Activated CD4-positive, alpha-beta T cell treated with anti-CD3 and anti-CD28 coated beads for 24 hours (primary cell): ENCODE measurements around the gene DGKE.

Experiments
- DNase-seq, 2 donors: peaks; one replicate each; pipeline ENCODE4 v3.0.0-alpha.2; 2020; ENCODE audit warnings: low read depth in 2 of 2

DGKE gene

DNA sequence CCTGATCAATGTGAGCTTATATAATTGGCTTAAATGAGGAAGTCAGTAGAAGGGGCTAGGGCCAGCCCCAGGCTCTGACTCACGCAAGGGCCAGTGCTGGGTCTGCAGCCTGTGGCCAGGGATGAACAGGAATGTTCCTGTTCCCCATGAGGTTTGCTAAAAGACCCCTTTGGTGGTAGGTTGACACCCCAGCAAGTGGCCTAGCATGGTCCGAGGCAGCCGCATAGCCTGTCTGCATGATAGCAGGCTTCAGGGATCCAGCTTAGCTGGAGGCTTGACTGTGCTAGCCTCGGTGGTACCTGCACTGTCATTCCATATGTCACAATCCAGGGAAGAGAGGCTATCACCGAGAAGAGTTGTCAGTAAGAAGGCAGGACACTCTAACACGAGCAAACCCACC, 56.4 kb downstream of the DGKE start:
- DNase-seq: no peak

DNA sequence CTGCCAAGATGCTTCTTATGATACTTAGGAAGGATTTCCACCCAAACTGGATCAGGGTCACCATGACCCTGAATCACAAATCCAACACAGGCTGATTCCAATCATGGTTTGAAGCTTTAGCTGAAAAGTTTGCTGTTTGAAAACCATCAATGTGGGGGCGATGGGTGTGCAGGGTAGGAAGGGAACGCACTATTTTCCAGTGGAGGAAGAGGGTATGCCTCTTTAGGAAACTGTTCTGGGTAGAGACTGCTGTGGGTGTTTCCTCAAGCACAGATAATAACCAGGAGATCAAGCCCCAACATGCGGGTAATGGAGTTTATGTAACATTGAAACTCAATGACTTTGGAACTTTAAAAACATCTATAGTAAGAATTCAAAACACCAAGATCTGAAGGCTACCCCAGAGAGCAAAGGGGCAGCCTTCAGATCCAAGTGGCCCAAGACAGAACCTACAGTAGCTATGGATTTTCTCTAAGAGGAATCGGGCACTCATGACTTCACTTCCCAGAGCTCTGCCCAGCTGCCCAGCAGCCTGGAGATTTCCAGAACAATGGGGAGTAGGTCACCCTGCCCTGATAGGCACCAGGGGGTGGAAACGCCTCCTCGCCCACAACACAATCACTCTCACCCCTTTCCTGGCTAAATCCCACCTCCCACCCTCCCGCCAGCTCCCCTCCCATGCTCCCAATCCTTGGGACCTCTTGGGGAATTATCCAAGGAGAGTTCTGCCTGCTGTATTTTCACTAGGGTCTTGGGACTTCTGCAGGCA, 57.1 kb downstream of the DGKE start:
- no peak for DNase-seq

DNA sequence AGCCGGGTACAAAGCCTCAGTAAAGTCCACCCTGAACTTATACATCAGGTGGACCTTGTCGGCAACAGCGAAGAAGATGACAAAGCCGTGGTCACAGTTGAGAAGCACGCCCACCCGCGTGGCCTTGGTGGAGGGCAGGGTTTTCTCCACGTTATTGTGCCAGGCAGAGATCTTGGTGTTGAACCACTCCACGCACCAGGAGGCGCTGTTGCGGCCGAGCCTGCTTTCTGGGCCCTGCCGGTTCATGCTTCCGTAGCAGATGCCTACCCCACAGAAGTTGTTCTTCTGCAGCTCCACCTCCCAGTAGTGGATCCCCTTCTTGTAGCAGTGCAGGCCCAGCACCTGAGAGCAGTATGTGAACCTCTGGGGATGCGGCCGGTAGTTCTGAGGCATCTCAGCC, 57.8 kb downstream of the DGKE start:
- DNase-seq: peak; percentile 40 to 47

DNA sequence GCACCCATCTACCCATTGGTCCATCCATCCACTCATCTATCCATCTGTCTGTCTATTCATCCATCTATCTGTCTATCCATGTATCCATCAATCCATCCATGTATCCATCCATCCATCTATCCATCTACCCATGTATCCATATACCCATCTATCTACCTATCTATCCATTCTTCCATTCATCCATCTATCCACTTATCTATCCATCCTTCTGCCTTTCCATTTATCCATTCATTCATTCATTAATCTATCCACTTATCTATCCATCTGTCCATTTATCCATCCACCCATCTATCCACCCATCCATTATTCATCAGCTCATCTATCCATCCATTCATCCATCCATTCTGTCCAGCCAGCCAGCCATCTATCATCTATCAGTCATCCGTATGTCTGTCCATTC, 58.4 kb downstream of the DGKE start:
- no peak for DNase-seq

DNA sequence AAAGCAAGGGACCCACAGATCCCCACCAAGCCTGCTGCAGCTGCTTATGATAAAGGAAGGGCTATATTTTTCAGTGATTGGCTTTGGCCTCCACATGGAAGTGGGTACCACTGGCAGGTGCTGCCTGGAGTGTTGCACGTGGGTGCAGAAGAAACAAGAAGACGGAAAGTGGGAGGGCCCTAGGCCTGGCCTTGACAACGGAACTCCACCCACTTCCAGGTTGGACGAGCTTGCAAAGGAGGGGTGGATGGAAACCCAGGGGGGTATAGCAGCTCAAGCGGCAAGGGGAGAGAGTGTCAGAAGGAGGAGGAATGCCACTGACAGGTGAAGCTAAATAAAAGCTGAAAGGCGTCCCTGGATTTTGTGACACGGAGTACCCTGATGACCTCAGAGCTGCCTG, 59.6 kb downstream of the DGKE start:
- no peak for DNase-seq

DNA sequence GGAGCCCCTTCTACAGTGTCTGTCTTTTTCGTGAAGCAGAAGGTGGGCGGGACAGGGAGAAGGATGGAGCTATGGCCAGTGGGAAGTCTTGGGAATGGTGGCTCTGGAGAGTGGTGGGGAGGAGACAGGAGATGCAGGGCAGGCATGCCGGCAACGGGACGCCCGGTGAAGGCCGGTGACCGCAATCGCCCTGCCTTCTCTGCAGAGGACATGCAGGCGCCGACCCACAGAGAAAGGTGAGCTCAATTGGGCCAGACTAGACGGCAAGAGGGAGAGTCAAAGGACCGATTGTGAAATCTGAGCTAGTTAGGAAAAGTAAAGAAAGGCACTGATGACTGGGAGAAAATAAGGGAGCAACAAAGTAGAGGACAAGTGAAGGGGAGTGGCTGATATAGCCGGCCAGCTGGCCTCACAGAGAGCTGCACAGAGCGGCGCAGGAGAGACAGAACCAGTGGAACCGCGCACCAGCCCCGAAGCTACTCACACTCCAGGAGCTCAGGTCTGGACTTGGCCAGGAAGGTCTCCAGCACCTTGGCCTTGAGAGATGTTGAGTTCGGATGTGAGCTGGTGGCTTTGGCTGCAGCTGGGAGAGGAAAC, 61.0 kb downstream of the DGKE start:
- DNase-seq: no peak

DNA sequence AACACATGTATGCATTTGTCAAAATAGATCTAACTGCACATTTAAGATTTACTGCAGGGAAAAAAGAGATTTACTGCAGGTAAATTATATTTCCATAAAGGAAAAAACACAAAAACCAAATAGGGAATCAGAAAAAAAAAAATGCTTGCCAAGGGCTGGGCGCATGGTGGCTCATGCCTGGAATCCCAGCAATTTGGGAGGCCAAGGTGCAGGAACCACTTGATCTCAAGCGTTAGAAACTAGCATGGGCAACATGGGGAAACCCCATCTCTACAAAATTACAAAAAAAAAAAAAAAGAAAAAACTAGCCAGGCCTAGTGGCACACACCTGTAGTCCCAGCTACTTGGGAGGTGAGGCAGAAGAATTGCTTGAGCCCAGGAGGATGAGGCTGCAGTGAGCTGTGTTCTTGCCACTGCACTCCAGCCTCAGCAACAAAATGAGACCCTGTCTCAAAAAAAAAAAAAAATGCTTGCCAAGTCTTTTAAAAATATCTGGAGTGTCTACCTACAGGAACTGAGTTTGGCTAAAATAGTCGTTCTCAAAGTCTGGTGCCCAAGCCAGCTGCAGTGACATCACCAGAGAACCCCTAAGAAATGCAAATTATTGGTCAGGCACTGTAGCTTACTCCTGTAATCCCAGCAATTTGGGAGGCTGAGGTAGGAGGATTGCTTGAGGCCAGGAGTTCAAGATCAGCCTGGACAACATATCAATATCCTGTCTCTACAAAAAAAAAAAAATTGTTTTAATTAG, 62.4 kb downstream of the DGKE start:
- DNase-seq: no peak

DNA sequence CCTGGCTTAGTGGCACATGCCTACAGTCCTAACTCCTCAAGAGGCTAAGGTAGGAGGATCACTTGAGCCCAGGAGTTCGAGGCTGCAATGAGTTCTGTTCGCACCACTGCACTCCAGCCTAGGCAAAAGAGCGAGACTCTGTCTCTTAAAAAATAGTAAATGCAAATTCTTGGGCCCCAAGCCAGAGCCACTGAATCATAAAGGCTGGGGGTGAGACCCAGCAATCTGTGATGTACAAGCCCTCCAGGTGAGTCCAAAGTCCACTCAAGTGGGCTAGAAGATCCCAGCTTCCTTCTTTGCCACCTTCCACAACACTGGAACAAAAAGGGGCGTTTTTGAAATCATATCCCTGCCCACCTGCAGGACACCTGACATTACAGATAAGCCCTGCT, 63.0 kb downstream of the DGKE start:
- DNase-seq: no peak

DNA sequence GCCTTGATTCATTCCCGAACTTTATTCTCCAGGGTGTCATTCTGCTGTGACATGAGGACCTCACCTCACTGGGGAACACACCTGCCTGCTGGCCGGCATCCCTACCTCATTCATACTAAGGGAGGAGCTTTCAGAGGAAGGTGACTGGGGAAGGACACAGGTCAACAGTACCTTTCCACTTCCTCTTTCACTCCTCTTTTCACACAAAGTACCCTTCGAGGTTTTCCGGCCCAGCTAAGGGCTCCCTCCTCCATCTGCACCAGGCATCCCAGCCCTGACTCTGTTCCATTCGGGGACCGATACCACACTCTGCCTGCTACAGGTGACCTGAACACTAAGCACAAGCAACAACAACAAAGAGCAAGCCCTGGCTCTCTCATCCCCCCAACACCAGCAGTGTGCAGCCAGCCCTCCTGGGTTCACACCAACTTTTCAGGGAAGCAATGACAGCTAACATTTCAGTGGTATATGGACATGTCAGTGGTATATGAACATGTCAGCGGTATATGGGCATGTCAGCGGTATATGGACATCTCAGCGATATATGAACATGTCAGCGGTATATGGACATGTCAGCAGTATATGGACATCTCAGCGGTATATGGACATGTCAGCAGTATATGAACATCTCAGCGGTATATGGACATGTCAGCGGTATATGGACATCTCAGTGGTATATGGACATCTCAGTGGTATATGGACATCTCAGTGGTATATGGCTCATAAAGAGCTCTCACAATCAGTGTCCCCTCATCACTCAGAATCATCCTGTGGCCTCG, 63.9 kb downstream of the DGKE start:
- DNase-seq: no peak

DNA sequence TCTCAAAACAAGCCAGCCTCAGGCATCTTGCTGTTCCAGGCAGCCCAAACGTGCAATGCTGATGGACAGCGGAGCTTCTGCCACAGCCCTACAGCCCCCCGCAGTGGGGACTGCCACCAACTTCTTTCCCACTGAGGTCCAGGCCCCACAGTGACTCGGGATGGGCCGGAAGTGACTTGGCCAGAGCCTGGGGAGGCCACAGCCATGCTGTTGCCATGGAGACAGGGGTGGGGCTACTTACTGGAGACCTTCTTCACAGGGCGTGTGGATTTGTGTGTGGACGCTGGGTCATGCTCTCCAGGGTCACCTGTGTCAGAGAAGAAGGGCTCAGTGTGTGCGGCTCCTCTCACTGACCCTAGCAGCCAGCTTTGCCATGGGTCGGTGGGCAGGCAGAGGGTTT, 64.9 kb downstream of the DGKE start:
- no peak for DNase-seq

DNA sequence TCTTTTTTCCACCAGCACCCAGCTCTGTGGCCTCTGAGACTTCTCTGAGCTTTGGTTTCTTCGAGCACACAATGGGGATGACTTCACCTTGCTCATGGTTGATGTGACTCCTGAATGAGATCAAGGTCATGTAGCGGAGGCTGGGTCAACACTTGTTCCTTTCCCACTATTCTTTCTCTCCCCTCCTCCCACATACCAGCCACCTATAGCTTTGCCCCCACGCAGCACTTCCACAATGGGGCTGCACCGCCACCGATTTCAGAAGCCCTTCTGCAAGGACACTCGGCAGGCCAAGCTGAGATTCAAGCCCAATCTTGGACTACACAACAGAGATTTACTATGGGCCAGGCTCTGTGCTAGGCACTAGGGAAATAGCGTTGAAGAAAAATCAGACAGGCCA, 65.5 kb downstream of the DGKE start:
- no peak for DNase-seq

DNA sequence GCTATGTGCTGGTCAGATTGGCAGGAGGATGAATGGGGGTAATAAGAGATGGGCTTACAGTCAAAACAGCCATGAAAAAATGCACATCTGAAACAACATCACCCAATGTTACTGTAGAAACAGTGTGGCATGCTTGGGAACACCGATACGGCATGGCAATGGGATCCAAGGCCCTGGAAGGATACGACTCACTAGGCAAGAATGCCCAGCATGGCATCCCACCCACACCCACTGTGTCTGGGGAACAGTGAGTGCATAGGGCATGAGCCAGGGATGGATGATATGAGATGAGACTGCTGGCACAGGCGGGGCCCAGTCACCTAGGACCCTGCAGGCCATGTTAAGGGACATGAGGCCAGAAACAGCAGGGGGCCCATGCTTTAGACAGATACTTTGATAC, 68.4 kb downstream of the DGKE start:
- no peak for DNase-seq

DNA sequence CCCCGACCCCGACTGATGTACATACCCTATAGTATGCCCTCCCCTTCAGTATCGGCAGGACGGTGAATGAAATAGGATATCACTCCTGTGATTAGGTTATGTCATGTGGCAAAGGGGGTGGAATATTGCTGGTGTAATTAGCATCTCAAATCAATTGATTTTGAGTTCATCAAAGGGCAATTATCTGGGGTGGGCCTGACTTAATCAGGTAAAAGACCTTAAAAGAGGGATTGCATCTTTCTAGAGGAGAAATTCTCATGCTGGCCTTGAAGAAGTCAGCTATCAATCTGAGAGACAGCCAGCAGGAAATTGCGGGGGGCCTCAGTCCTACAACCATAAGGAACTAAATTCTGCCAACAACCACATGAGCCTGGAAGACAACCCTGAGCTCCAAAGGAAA, 69.6 kb downstream of the DGKE start:
- no peak for DNase-seq

DNA sequence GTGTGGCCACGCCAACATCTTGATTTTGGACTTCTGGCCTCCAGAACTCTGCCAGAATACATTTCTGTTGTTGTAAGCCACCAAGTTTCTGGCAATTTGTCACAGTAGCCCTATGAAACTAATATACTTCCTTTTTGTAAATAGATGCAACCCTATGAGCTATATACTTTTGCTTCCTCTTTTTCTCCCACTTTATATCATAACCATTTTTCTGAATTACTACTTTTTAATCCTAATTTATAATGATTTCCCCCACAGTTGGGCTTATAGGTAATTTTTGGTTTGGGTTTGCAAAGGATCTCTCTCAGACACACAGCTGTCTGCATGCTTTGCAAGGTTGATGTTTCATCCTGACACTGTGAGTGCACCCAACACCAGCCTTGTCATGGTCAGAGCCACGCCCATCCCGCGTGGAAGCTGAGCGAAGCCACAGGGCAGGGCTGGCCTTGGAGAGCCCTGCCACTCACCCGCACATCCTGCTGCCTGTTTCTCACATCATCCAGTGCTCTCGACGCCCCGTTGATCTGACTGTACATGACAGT, 74.1 kb downstream of the DGKE start:
- no peak for DNase-seq

DNA sequence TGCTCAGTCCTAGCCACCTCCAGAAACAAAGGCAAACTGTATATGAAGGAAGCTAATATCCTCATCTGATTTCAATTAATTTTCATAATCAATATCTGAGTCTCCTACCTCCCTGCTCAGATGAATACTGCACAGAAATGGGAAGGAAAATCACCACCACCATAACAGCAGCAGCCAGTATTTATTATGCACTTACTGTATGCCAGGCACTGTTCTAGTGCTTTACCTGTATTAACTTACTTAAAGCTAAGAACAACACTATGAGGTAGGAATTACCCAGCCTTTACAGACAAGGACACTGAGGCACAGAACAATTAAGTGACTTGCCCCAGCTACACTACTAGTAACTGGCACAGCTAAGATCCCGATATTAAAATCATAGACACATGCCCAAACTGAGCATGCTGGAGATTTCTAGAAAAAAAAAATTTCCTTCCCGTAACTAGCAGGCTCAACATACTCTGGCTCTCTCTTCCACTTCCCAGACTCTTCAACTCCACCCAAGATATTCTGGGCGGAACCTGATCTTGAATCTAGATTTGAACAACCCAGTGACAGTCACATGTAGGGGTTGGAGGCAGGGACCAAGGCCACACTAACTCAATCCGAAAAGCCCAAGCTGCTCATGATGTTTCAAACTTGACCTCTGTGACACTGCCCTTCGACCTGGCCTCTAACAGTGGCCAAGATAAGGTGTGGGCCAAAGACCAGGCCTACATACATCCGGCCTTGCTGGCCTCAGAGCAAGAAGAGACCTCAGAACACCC, 76.0 kb downstream of the DGKE start:
- no peak for DNase-seq

DNA sequence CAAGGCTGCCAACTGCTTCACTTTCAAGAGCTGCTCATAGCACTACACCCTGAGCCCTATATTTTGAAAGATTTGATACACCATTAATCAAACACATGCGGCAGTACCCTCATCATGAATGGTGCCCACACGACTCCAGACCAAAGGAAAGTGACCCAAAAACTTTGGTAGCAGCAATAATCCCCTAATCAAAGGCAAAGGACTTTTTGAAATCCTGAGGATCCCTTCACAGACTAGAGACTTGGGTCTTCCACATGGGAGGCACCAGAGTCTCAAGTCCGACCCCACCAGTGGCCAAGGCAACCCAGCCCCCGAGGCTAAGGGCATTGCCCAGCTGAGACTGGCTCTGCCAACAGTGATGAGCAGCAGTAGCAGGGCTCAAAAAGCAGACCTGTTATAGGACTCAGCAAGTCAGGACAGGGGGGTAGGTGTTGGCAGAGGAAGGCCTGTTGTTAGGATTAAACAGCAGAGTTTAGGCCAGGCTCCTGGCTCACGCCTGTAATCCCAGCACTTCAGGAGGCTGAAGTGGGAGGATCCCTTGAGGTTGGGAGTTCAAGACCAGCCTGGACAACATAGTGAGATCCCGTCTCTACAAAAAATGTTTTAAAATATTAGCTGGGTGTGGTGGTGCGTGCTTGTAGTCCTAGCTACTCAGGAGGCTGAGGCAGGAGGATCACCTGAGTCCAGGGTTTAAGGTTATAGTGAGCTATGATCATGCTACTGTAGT, 76.7 kb downstream of the DGKE start:
- DNase-seq: no peak

DNA sequence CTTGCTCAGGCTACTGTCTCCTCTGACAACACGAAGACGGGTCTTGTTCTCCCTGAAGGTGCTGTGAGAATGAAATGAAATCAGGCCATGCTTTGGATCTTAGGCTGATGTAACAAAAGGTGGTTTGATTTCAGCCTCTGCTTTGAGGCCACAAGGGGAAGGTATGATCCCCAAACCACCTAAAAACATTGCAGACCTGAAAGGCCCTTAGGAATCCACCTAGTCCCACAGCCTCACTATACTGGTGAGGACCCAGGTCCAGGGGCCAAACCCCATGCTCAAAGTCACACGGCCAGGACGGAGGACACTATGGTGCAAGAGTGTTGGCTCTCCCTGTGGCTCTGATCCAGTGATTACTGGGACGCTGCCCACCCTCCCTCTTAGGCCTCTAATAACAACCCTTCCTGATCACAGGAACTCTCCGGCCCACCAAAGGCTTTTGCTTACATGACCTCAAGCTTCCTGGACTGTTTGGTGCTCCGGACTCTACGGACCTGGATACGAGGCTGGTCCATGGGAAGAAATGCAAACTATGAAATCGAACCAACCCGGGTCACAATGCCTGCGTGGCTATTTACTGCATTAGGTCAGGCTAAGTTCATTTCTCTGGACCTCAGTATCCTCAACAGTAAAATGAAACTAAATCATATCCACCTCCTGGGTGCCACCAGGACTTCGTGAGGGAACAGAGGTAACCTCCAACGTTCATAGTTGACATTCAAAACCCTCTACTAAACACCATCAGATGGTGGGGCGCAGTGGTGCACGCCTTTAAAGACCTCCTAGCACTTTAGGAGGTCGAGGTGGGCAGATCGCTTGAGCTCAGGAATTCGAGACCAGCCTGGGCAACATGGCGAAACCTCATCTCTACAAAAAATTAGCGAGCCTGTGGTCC, 78.4 kb downstream of the DGKE start:
- no peak for DNase-seq

DNA sequence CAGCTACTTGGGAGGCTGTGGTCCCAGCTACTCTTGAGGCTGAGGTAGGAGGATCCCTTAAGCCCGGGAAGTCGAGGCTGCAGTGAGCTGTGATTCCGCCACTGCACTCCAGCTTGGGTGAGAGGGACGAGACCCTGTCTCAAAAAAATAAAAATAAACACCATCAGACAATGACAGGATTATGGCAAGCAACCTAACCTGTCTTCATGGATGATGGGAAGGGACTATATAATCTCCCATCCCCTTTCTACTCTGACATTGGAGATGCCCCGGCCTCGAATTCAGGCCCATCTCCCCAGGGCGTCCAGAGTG, 79.0 kb downstream of the DGKE start:
- no peak for DNase-seq

DNA sequence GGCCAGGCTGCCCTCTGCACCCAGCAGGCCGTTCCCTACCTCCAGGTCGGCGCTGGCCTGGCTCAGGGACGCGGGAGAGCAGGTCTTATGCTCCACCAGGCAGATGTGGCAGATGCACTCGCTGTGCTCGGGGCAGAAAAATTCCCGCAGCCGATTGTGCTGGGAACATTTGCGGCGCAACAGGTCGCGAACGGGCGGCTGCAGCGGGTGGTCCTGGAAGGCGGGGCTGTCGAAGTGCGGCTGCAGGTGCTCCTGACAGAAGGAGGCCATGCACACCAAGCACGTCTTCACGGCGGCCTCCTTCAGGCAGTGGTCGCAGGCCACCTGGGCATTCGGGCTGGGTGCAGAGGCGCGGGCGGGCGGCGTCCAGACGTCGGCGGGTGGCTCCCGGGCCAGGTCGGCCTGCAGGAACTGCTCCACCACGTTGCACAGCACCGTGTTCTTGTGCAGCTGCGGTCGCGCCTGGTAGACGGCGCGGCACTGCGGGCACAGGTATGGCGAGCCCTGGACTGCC, 79.5 kb downstream of the DGKE start:
- DNase-seq: no peak
